Bone marrow (tissue), 2 donors: Measurements from ENCODE around the gene ARHGAP32.
A peak's percentile ranks its signal among the peaks of the same experiment; 100 is the strongest.
"Not testable (repeated sequence)": the region's sequence is repeated elsewhere in the genome, so short reads cannot be mapped to it uniquely, and the experiment has no call there.

Source experiments
- DNase-seq, 2 donors: peaks; one replicate each; lab custom pipeline; 2025; lab: John Stamatoyannopoulos, UW

The ARHGAP32 gene

DNA sequence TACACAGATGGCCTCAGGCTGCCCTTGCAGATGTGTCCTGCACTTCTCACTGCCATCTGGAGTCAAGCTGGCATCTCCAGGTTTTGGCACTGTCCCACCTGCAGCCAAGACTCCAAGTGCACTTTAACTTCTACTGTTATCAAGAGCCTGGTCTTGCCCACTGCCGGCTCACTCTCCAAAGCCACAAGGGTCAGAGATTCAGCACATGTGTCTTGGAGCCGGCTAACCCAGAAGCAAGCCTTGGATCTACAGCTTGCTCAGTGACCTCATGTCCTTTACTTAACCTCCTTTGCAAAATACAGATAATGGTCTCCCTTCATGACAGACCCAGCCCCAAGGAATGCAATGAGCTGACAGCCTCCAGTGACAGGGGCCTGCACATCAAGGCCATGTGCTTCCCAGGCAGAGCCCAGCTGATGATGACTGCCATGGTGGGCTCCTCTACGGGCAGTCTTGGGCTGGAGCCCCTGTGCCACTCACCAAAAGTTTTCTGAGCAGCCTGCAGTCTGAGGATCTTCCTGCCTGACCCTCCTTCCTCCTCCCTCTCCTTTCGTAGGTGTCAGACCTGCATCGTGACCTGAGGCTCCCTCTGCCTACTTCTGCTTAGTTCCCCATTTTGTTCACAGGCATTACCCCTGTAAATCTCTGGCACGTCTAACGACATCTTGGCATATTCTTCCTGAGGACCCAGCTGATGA, 258.5 kb downstream of the ARHGAP32 start:
- DNase-seq = peak in 1 of 2 donors; percentile 87

DNA sequence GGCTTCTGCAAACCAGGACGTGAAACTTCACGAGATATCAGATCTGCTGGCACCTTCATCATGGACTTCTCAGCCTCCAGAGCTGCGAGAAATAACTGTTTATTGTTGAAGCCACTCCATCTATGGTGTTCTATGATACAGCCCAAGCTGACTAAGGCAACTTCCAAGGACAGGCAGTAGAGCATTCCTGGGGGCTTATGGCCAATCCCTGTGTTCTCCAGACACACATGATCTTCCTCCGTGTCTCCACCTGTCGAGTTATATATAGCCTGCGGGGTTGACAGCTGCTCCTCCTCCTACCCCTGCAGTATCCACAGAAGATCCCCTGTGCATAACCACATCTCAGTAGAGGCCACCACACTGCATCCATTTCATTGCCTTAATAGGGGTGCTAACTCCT, 260.5 kb downstream of the ARHGAP32 start:
- no peak for DNase-seq

- no peak for DNase-seq
Measured at GRCh38 chr11:128931066-128931465, 261.1 kb downstream of the ARHGAP32 start.

- no peak for DNase-seq
Measured at GRCh38 chr11:128929991-128930390, 262.1 kb downstream of the ARHGAP32 start.

DNA sequence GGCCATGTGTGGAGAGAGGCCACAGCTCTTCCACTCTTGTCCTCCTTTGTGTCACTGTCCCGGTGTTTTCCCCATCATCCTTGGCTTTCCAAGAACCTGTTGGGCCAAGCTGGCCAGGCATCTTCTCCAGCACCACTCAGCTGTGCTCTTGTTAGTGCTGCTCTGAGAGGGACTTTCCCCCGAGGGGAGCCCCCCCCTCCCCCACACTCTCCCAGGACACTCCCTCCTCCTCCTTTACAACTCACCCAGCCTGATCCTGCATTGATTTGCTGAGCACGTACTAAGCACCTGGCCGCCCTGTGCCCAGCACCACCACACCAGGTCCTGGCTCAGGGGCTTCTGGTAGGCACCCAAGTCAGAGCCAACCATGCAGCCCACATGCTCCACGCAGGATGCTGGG, 262.7 kb downstream of the ARHGAP32 start:
- no peak for DNase-seq

- DNase-seq = peak in 1 of 2 donors; percentile 66
Measured at GRCh38 chr11:128928400-128928799, 263.7 kb downstream of the ARHGAP32 start.

DNA sequence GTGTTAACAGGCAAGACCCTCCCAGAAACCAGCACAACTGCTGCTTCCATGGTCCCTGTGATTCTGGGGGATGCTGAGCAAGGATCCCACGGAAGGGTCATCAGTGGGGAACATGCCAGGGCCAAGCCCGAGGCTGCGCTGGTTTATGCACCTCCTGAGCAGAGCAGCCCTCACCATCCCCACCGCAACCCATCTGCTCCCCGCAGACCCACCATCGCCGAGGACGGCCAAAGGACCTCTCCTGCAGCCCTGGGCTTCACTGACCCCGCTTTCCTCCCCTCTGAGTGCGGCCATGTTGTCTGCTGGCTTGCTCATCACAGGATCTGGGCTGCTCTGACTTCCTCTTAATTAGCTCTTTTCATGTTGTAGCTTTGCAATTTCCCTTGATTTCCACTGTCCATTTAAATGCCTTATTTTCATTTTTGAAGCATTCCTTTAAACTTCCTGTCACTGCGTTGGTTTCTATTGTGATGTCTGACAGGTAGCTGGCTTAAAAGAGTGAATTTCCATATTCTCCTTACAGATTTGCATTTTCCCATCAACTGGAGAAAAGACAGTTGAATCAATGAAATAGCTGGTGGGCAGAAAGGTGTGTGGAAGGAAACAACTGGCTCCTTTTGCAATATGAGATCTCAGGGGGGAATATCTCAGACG, 264.3 kb downstream of the ARHGAP32 start:
- DNase-seq = peak in 1 of 2 donors; percentile 6

DNA sequence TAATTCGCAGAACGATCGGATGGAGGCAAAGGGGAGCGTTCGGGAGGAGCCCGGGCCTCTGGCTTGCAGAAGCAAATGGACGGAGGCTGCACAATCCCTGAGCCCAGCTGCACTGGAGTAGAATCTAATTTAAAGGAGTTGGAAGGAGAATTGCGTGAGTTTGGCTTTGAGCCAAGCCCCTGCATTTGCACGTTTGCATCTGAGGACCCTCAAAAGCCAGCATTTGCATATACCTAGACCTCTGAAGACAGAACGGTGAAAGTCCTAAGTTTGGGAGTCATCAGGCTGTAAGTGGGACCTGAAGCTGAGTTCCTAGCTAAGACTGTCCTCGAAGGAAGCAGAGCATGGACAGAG, 265.0 kb downstream of the ARHGAP32 start:
- DNase-seq = no peak

DNA sequence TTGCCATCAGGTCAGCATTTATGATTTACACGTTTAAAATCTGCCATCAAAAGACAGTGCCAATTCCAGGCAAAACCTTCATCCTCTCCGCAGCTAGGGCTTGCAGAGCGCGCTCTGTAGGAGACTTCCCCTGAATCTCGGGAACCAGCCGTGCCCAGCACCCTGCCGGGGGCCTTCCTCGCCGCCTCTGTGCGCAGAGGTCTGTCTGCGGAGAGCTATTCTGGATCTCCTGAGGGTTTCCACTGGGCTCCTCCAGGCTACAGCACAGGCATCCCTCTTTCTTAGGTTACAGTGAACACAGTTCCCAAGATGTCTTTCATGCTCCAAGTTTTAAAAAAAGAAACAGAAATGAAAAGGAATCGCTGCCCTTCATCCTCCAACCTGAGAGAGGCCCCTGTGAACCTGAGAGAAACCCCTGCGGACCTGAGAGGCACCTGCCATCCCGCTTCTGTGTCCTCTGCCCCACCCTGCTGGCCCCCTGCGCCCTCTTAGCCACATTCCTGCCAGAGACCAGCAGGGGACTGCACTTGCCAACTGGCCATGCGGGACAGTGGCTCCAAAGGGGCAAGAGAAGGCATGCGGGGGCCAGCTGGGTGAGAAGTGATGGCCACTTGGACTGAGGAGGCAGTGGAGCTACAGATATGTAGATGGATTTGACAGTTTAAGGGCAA, 265.6 kb downstream of the ARHGAP32 start:
- DNase-seq = no peak

GRCh38 chr11:128926000-128926399, 266.1 kb downstream of the ARHGAP32 start:
- no peak for DNase-seq

- DNase-seq = no peak
Measured at GRCh38 chr11:128925250-128925600, 266.9 kb downstream of the ARHGAP32 start.

DNA sequence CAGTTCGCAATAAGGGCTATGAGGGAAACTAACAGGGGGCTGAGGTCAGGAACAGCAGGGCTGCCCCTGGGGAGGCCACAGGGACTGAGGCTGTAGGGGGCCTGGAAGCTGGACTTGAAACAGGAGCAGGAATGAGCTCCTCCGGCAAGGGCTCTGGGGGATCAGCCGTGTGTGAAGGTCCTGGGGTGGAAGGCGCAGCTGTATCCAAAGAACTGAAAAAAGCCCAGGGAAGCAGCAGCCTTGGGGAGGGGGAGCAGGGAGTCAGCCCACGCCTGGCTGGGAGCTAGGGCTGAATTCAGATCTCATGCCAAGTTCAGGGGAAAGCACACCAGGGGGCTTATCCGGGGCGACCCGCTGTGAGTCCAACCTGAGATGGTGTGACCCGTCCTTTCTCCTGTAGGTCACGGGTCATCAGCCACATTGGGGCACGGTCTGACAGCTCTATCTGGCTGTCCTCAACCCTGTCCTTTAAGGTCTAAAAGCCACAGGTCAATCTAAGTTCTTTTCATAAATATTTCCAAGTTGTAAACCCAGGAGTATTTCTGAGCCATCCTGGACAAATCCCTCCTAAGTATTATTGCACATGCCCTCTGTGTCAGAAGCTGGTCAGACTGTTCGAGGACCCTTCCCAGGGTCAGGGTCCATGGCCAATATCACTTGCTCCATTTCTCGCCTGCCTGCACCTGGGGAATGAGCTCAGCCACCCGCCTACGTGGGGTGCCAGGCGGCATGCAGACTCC, 267.4 kb downstream of the ARHGAP32 start:
- DNase-seq = no peak

DNA sequence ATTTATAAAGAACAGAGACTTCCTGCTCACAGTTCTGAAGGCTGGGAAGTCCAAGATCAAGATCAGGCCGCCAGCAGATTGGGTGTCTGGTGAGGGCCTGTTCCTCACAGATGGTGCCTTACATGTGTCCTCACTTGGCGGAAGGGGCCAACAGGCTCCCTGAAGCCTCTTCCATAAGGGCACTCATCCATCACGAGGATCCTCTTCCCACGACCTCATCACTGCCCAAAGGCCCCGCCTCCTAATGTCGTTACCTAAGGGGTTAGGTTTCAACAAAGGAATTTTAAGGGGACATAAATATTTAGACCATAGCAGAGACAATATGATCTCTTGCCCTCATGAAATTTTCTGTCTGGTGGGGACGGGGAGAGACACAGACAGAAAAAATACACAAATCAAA, 268.0 kb downstream of the ARHGAP32 start:
- DNase-seq = no peak

DNA sequence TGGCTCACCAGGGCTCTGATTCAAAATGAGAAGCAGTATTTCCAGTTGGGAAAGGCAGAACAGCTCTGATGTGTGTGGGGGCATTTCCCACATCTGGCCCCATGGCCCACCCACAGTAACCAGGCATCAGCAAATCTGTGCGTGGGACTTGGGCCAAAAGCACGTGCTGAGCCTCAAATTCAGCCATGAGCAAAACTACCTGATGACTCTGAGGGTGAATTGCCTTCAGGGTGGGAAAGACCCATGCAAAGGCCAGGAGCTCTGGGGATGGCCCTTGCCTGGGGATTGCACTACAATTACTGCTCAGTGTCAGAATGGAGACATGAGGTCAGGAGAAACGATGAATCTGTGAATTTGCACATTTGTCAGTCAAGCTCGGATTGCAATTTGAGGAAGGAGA, 270.3 kb downstream of the ARHGAP32 start:
- no peak for DNase-seq

GRCh38 chr11:128920666-128921065, 271.5 kb downstream of the ARHGAP32 start:
- DNase-seq = no peak

DNA sequence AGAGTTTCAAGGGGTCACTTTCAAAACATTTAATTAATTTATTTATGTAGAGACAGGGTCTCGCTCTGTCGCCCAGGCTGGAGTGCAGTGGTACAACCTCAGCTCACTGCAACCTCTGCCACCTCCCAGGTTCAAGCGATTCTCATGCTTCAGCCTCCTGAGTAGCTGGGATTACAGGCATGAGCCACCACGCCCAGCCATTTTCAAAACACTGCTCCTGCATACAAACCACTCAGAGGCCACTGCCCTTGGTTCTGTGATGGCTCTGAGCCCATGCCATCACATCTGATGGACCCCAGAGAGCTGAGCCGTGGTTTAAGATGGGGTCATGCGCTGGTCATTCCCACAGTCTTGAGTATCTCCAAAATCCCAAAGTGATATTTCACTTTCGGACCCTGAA, 272.5 kb downstream of the ARHGAP32 start:
- DNase-seq = not testable (repeated sequence)

GRCh38 chr11:128919216-128919615, 272.9 kb downstream of the ARHGAP32 start:
- DNase-seq = peak in 1 of 2 donors; percentile 46

DNA sequence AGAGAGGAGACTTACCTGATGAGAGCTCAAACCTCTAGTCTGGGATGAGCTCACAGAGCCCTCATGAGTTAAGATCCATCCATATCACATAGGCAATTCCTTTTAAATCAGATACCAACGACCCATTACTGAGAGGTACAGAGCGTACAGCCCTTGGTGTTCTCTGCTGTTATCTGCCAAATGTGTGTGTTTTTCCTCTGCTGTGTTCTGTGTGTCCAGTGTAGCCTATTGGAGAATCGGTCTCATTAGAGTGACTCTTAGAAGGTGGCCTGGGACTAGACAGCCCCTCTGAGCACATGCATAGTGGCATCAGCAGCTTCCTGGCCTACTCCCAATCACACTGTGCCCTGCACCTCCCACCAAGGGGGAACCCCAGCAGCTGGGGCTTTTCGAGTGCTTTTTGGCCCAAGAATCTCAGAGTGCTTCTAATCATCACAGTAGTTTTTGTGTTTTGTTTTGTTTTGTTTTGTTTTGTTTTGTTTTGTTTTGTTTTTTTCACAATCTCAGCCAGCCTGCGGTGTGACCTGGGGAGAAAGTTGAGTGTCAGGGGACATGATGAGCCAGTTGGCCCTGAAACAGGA, 274.9 kb downstream of the ARHGAP32 start:
- DNase-seq = no peak

DNA sequence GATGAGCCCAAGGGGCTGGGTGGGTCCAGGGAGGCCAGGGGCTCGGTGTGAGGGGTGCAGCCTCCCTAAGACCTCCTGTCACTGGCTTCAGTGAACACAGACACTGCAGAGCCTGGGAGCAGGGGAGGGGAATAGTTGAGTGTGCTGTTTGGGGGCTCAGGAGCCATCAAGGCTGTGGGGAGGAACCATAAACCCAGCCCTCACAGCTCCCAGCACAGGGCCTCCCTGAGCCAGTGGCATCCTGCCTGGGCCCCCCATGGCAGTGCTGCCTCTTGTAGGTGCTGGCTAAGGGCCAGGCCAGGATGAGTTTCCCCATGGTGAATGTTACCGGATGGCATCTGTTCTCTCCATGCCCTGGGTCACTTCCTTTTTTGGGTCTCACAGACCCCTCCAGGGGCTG, 275.4 kb downstream of the ARHGAP32 start:
- DNase-seq = no peak

DNA sequence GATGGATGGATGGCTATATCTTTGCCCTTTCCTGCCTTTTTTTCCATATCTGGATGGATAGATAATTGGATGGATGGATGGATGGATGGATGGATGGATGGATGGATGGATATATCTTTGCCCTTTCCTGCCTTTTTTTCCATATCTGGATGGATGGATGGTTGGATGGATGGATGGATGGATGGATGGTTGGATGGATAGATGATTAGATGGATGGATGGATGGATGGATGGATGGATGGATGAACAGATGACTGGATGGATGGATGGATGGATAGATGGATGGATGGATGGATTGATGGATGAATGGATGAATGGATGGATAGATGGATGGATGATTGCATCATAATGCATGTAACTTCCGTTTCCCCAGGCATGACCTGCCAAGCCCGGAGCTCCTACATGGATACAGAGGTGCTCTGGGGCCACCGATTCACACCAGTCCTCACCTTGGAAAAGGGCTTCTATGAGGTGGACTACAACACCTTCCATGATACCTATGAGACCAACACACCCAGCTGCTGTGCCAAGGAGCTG, 276.0 kb downstream of the ARHGAP32 start:
- DNase-seq = no peak

- no peak for DNase-seq
Measured at GRCh38 chr11:128915149-128915521, 277.0 kb downstream of the ARHGAP32 start.
